Measurements from ENCODE around the gene XPA.
A peak's percentile ranks its signal among the peaks of the same experiment; 100 is the strongest.
"Not testable (repeated sequence)": the region's sequence is repeated elsewhere in the genome, so short reads cannot be mapped to it uniquely, and the experiment has no call there.

Gene XPA

GRCh38 chr9:97703437-97704344, 6.6 kb upstream of the XPA start:
- DNase-seq (ENCODE audit: low read depth) = peak; percentile 17

GRCh38 chr9:97699824-97700223, 2.7 kb upstream of the XPA start:
- not testable (repeated sequence) for DNase-seq (ENCODE audit: low read depth)

GRCh38 chr9:97699281-97699680, 2.1 kb upstream of the XPA start:
- DNase-seq (ENCODE audit: low read depth) = not testable (repeated sequence)

- DNase-seq (ENCODE audit: low read depth) = no peak
Observed at GRCh38 chr9:97698865-97699264, 1.7 kb upstream of the XPA start.

- no peak for DNase-seq (ENCODE audit: low read depth)
Observed at GRCh38 chr9:97697837-97698236, 697 bp upstream of the XPA start.

GRCh38 chr9:97695995-97696802, 941 bp downstream of the XPA start:
- DNase-seq (ENCODE audit: low read depth) = no peak

- no peak for DNase-seq (ENCODE audit: low read depth)
Observed at GRCh38 chr9:97695390-97695789, 1.8 kb downstream of the XPA start.

GRCh38 chr9:97694769-97695168, 2.4 kb downstream of the XPA start:
- DNase-seq (ENCODE audit: low read depth) = no peak

GRCh38 chr9:97689401-97690180, 7.5 kb downstream of the XPA start:
- no peak for DNase-seq (ENCODE audit: low read depth)

GRCh38 chr9:97688654-97689053, 8.5 kb downstream of the XPA start:
- DNase-seq (ENCODE audit: low read depth) = no peak

- DNase-seq (ENCODE audit: low read depth) = no peak
Observed at GRCh38 chr9:97682242-97682641, 14.9 kb downstream of the XPA start.

GRCh38 chr9:97675655-97676054, 21.5 kb downstream of the XPA start:
- no peak for DNase-seq (ENCODE audit: low read depth)

GRCh38 chr9:97673922-97674321, 23.2 kb downstream of the XPA start:
- DNase-seq (ENCODE audit: low read depth) = no peak

GRCh38 chr9:97672403-97672802, 24.7 kb downstream of the XPA start:
- no peak for DNase-seq (ENCODE audit: low read depth)

GRCh38 chr9:97670586-97670985, 26.6 kb downstream of the XPA start:
- no peak for DNase-seq (ENCODE audit: low read depth)

GRCh38 chr9:97668485-97668884, 28.7 kb downstream of the XPA start:
- peak; percentile 8 for DNase-seq (ENCODE audit: low read depth)

GRCh38 chr9:97666907-97667686, 30.0 kb downstream of the XPA start:
- DNase-seq (ENCODE audit: low read depth) = no peak

- no peak for DNase-seq (ENCODE audit: low read depth)
Observed at GRCh38 chr9:97665742-97666141, 31.4 kb downstream of the XPA start.

- no peak for DNase-seq (ENCODE audit: low read depth)
Observed at GRCh38 chr9:97660847-97661246, 36.3 kb downstream of the XPA start.

GRCh38 chr9:97660340-97660739, 36.8 kb downstream of the XPA start:
- no peak for DNase-seq (ENCODE audit: low read depth)

- no peak for DNase-seq (ENCODE audit: low read depth)
Observed at GRCh38 chr9:97659771-97660170, 37.4 kb downstream of the XPA start.

- no peak for DNase-seq (ENCODE audit: low read depth)
Observed at GRCh38 chr9:97658707-97659106, 38.4 kb downstream of the XPA start.
